Endothelial cell of umbilical vein (primary cell): ENCODE measurements around the gene SIN3B. TPM values are rescaled to one million over a fixed set of nuclear protein-coding genes. Genes with fewer than 3 reads are reported as not detected.
A peak's percentile ranks its signal among the peaks of the same experiment; 100 is the strongest.

ENCODE experiments used
- Bru-seq: library from RNA; stranded (reverse); fragments of 400-500 nt; gene quantifications from one replicate; lab custom pipeline; 2021; lab: Mats Ljungman, UMichigan
- BruChase-seq, 2 experiments: library from RNA; stranded (reverse); fragments of 400-500 nt; gene quantifications; one replicate each; lab custom pipeline; 2021; lab: Mats Ljungman, UMichigan
- BruUV-seq: library from RNA; stranded (reverse); fragments of 400-500 nt; replicated peaks from 2 replicates; lab custom pipeline; 2021; lab: Mats Ljungman, UMichigan
- CTCF ChIA-PET: fragments of 300-600, 350-600 bp; sonication (Branson Sonifier 250); formaldehyde crosslinking; loops from one replicate; lab custom pipeline; 2021; ENCODE audit warnings: antibody characterized with exemption, inconsistent platforms; lab: Charles Lee
- POLR2A ChIA-PET: fragments of 300-600, 350-600 bp; sonication (Branson Sonifier 250); formaldehyde crosslinking; loops from one replicate; lab custom pipeline; 2021; ENCODE audit warnings: antibody characterized with exemption, inconsistent platforms; lab: Charles Lee
- DNase-seq: peaks from one replicate; pipeline ENCODE4 v3.0.0-alpha.2; 2011; ENCODE audit warnings: low read depth, low spot score
- FAIRE-seq: peaks from 2 replicates; lab custom pipeline; 2011; peaks lifted over from hg19 to GRCh38; lab: Jason Lieb, UNC
- H2AFZ ChIP-seq: 2 replicates; pipeline ENCODE4 v1.6.0; 2012; ENCODE audit warnings: low read depth, low read length, control low read depth, inconsistent platforms
- H3K27ac ChIP-seq: 2 replicates; pipeline ENCODE4 v1.5.1; 2011; ENCODE audit warnings: low read depth, mild to moderate bottlenecking, control low read depth, low read length, moderate library complexity; ENCODE audit not compliant: insufficient read depth
- H3K27me3 ChIP-seq, 2 experiments: 2 replicates each; pipeline versions ENCODE4 v1.6.0 to v1.6.1; 2011; ENCODE audit warnings: low read length in 2 of 2, mixed read lengths in 1 of 2; ENCODE audit not compliant: control insufficient read depth in 2 of 2, insufficient read depth in 2 of 2
- H3K36me3 ChIP-seq, 2 experiments: 2 replicates in 1 of 2; 3 replicates in 1 of 2; pipeline ENCODE4 v1.5.1; 2011; ENCODE audit warnings: low read length in 2 of 2, mild to moderate bottlenecking in 1 of 2, moderate library complexity in 1 of 2; ENCODE audit not compliant: control insufficient read depth in 2 of 2, insufficient read depth in 2 of 2; ENCODE audit errors: extremely low read depth in 1 of 2
- H3K4me1 ChIP-seq: 3 replicates; pipeline ENCODE4 v1.5.1; 2011; ENCODE audit warnings: mild to moderate bottlenecking, low read length; ENCODE audit not compliant: control insufficient read depth, insufficient read depth; ENCODE audit errors: extremely low read depth
- H3K4me2 ChIP-seq: 2 replicates; pipeline ENCODE4 v1.6.1; 2011; ENCODE audit warnings: low read length, control low read depth, mixed read lengths; ENCODE audit not compliant: insufficient read depth
- H3K4me3 ChIP-seq, 3 experiments: fragments of 200-600 bp in 1 of 3; sonication (generic), shearing (Covaris generic) in 1 of 3; replicated peaks in 1 of 3; 2 replicates each; pipeline ENCODE4 v1.5.1; 2011 to 2016; ENCODE audit warnings: control low read depth in 3 of 3, low read length in 3 of 3, mild to moderate bottlenecking in 2 of 3, inconsistent platforms in 1 of 3, low read depth in 1 of 3, moderate library complexity in 1 of 3; ENCODE audit not compliant: insufficient read depth in 1 of 3
- H3K79me2 ChIP-seq: 2 replicates; pipeline ENCODE4 v1.6.0; 2012; ENCODE audit warnings: low read length, inconsistent platforms; ENCODE audit not compliant: control insufficient read depth, insufficient read depth
- H3K9ac ChIP-seq: replicated peaks from 2 replicates; pipeline ENCODE3; 2011; ENCODE audit warnings: low read length, control low read depth; ENCODE audit not compliant: insufficient read depth; ENCODE audit errors: extremely low read depth
- H3K9me1 ChIP-seq: replicated peaks from 3 replicates; pipeline ENCODE4 v1.6.0; 2011; ENCODE audit warnings: mild to moderate bottlenecking, low read length; ENCODE audit not compliant: control insufficient read depth, insufficient read depth; ENCODE audit errors: extremely low read depth
- H3K9me3 ChIP-seq: replicated peaks from 2 replicates; pipeline ENCODE4 v1.5.1; 2012; ENCODE audit warnings: low read length, inconsistent platforms; ENCODE audit not compliant: control insufficient read depth, insufficient read depth
- H4K20me1 ChIP-seq: replicated peaks from 2 replicates; pipeline ENCODE3; 2011; ENCODE audit warnings: mild to moderate bottlenecking, low read length; ENCODE audit not compliant: control insufficient read depth, insufficient read depth; ENCODE audit errors: extremely low read depth
- CTCF ChIP-seq, 2 donors: IDR thresholded peaks; 1 replicate in 1 of 2; 2 replicates in 1 of 2; pipeline ENCODE4 v1.5.1; 2011; ENCODE audit warnings: low read length in 2 of 2, mild to moderate bottlenecking in 2 of 2, moderate library complexity in 2 of 2, control low read depth in 1 of 2, inconsistent platforms in 1 of 2, low read depth in 1 of 2; ENCODE audit not compliant: insufficient read depth in 1 of 2; ENCODE audit errors: extremely low read depth in 1 of 2
- EZH2 ChIP-seq: IDR thresholded peaks from 2 replicates; pipeline ENCODE4 v1.6.1; 2012; ENCODE audit warnings: borderline replicate concordance, low read depth, mild to moderate bottlenecking, moderate library complexity, low read length, inconsistent platforms; ENCODE audit not compliant: severe bottlenecking
- GATA2 ChIP-seq: IDR thresholded peaks from 2 replicates; pipeline ENCODE4 v1.7.0; 2011; ENCODE audit warnings: low read depth, mild to moderate bottlenecking, moderate library complexity, mixed read lengths, low read length; ENCODE audit not compliant: insufficient read length, insufficient read depth
- POLR2A ChIP-seq: IDR thresholded peaks from 2 replicates; pipeline ENCODE4 v1.6.1; 2012; ENCODE audit warnings: low read depth, mild to moderate bottlenecking, control low read depth, low read length
- POLR2AphosphoS5 ChIP-seq: IDR thresholded peaks from 2 replicates; pipeline ENCODE4 v1.6.1; 2012; ENCODE audit warnings: low read depth, mild to moderate bottlenecking, control low read depth, low read length, moderate library complexity; ENCODE audit not compliant: insufficient read depth
- dilution Hi-C: fragments of 300-500 bp; cut with MboI; formaldehyde crosslinking; loops from one replicate; pipeline ENCODE4 v1.15.0; 2019; ENCODE audit warnings: low sequenced_read_pairs; ENCODE audit not compliant: extremely low pct_ligation_motif_present
- intact Hi-C: fragments of 100-400 bp; cut with micrococcal nuclease; formaldehyde crosslinking; loops from one replicate; pipeline ENCODE4 v1.10.0; 2022
- long read RNA-seq: library from polyadenylated mRNA; stranded (forward); transcript quantifications from one replicate; pipeline ENCODE4 v2.0.0, GENCODE V29; 2021
- polyA minus RNA-seq, 3 experiments: library from RNA; depleted of rRNA, polyadenylated mRNA; stranded (reverse); fragments of >200 nt; gene quantifications; 1 replicate in 1 of 3; 2 replicates in 2 of 3; pipeline ENCODE4 v1.2.3, GENCODE V29; 2011
- polyA plus RNA-seq, 4 experiments: library from polyadenylated mRNA; depleted of rRNA in 3 of 4; stranded (reverse) in 3 of 4; unstranded in 1 of 4; fragments of >200 nt; gene quantifications; 2 replicates each; pipeline versions ENCODE4 v1.2.1 to v1.2.3, GENCODE V29; 2011 to 2012; ENCODE audit warnings: missing spikeins in 1 of 4
- total RNA-seq: library from RNA; stranded (reverse); gene quantifications from 2 replicates; pipeline ENCODE4 v1.2.3, GENCODE V29; 2021

The SIN3B gene
- total RNA-seq (69.2 and 75.0 TPM in 2 replicates), polyA plus RNA-seq (42.8 and 46.2 TPM in 2 replicates), polyA minus RNA-seq (57.8 and 62.9 TPM in 2 replicates), Bru-seq, nascent RNA (percentile 71 among the genes with signal in this experiment), BruChase-seq, experiment 1, labeled RNA remaining after a 6-hour chase (percentile 87 among the genes with signal in this experiment), BruChase-seq, experiment 2, labeled RNA remaining after a 2-hour chase (percentile 86 among the genes with signal in this experiment)
- 23.0 and 27.2 TPM in 2 replicates for polyA plus RNA-seq (2011; cell fraction: cytosol; rRNA removed)
- polyA plus RNA-seq (2011; cell fraction: nucleus; rRNA removed) = 221 and 236 TPM in 2 replicates
- 51.5 and 56.1 TPM in 2 replicates for polyA plus RNA-seq (2012)
- 18.3 TPM for polyA minus RNA-seq (2011; cell fraction: cytosol; rRNA and poly(A)+ RNA removed)
- 102 and 112 TPM in 2 replicates for polyA minus RNA-seq (2011; cell fraction: nucleus; rRNA and poly(A)+ RNA removed)
- long read RNA-seq, full-length matches to known transcripts = 35 of 64 reads
- long read RNA-seq, partial matches to known transcripts = 6 of 64 reads
- long read RNA-seq, other reads (novel, unspliced or antisense) = 23 of 64 reads

GRCh38 chr19:16829010-16829821 is at the start of gene SIN3B:
TSS of gene SIN3B (plus strand) at chr19:16829398. CDS start at chr19:16829421, 23 bp downstream.
- Histone ChIP-seq H3K27me3 (no peaks in the 10 kb centered on the region), H3K4me2 (peak within 1 kb of the TSS; percentile 86), H3K4me1 (peaks cover 27% of the 10 kb centered on the region), H3K9me3 (no peaks in the 10 kb centered on the region), H3K9me1 (no peaks in the 10 kb centered on the region), H3K9ac (peak within 1 kb of the TSS; percentile 82), H3K36me3 (peaks cover 12 to 18% of the 10 kb centered on the region in 2 experiments), H4K20me1 (no peaks in the 10 kb centered on the region), H3K27ac (peak within 1 kb of the TSS; percentile 5), H3K4me3 (peak within 1 kb of the TSS; percentile 74 to 99 (median 97)), H2AFZ (peak within 1 kb of the TSS; percentile 35), H3K79me2 (peaks cover 24% of the 10 kb centered on the region)
- BruUV-seq = no TSS peak
- dilution Hi-C loops (no loop called here), intact Hi-C loops (no loop called here)
- TF ChIP-seq POLR2AphosphoS5 (peak; percentile 90), CTCF (IDR thresholded peaks at IDR 0.05; ENCODE audit: extremely low read depth in 1 of 2, insufficient read depth in 1 of 2, low read depth in 1 of 2, low read length in 2 of 2) (no peak), GATA2 (peak; percentile 51), EZH2 (no peak), POLR2A (peak; percentile 80)
- FAIRE-seq (peak; percentile 71), DNase-seq (peak; percentile 97)
- ChIA-PET CTCF (interaction anchor here (0.6 to 1.6 kb wide), 4 partner anchors 50 to 114 kb away, joined by 3 to 6 read pairs (median 4); no protein-coding TSS in a partner anchor), POLR2A (no interaction called here)
